Neural cell (in vitro differentiated cells): ENCODE measurements around the gene GDPD5. TPM values are rescaled to one million over a fixed set of nuclear protein-coding genes. Genes with fewer than 3 reads are reported as not detected.

Experiments used
- H2AFZ ChIP-seq: fragments of 200-600, 300-800 bp; sonication (generic), shearing (Covaris generic); 2 replicates; pipeline ENCODE4 v1.6.0; 2014; ENCODE audit warnings: low read depth, mild to moderate bottlenecking, antibody characterized with exemption, low read length, moderate library complexity
- H3F3A ChIP-seq: fragments of 200-600 bp; shearing (Covaris generic); 2 replicates; pipeline ENCODE4 v1.6.1; 2016; ENCODE audit warnings: mild to moderate bottlenecking, moderate library complexity, mixed read lengths, antibody characterized with exemption, low read length; ENCODE audit not compliant: insufficient read depth, poor library complexity, severe bottlenecking
- H3K27ac ChIP-seq: fragments of 200-600, 300-800 bp; sonication (generic), shearing (Covaris generic); 2 replicates; pipeline ENCODE4 v1.5.1; 2014; ENCODE audit warnings: mild to moderate bottlenecking, low read length, moderate library complexity
- H3K27me3 ChIP-seq: fragments of 300-800, 200-600 bp; sonication (generic), shearing (Covaris generic); 2 replicates; pipeline ENCODE4 v1.6.0; 2014; ENCODE audit warnings: mild to moderate bottlenecking, low read depth, low read length, moderate library complexity; ENCODE audit not compliant: insufficient read depth
- H3K36me3 ChIP-seq: fragments of 300-800, 200-600 bp; sonication (generic), shearing (Covaris generic); 2 replicates; pipeline ENCODE4 v1.5.1; 2014; ENCODE audit warnings: mild to moderate bottlenecking, antibody characterized with exemption, low read length, moderate library complexity; ENCODE audit not compliant: insufficient read depth
- H3K4me2 ChIP-seq: fragments of 300-800, 200-600 bp; sonication (generic), shearing (Covaris generic); 2 replicates; pipeline ENCODE4 v1.6.0; 2014; ENCODE audit warnings: mild to moderate bottlenecking, low read length
- H3K4me3 ChIP-seq: fragments of 300-800, 200-600 bp; sonication (generic), shearing (Covaris generic); 2 replicates; pipeline ENCODE4 v1.5.1; 2014; ENCODE audit warnings: mild to moderate bottlenecking, low read length, moderate library complexity
- H3K79me2 ChIP-seq: fragments of 200-600 bp; shearing (Covaris generic); replicated peaks from 2 replicates; pipeline ENCODE4 v1.6.0; 2014; ENCODE audit warnings: mild to moderate bottlenecking, low read length, moderate library complexity; ENCODE audit not compliant: insufficient read depth
- H3K9ac ChIP-seq: fragments of 300-800, 200-600 bp; sonication (generic), shearing (Covaris generic); 2 replicates; pipeline ENCODE4 v1.6.1; 2016; ENCODE audit warnings: mild to moderate bottlenecking, low read length, mixed read lengths
- H3K9me2 ChIP-seq: fragments of 200-600 bp; shearing (Covaris generic); 2 replicates; pipeline ENCODE4 v1.6.1; 2016; ENCODE audit warnings: mild to moderate bottlenecking, low read length, mixed read lengths; ENCODE audit not compliant: insufficient read depth
- H3K9me3 ChIP-seq: fragments of 200-600, 300-800 bp; sonication (generic), shearing (Covaris generic); 2 replicates; pipeline ENCODE4 v1.6.1; 2016; ENCODE audit warnings: mild to moderate bottlenecking, mixed run types, low read length, moderate library complexity, mixed read lengths
- H4K20me1 ChIP-seq: fragments of 200-600 bp; shearing (Covaris generic); 2 replicates; pipeline ENCODE4 v1.6.1; 2016; ENCODE audit warnings: mild to moderate bottlenecking, mixed run types; ENCODE audit not compliant: insufficient read depth
- CTCF ChIP-seq: fragments of 450-650 bp; IDR thresholded peaks from 2 replicates; pipeline ENCODE4 v1.5.1; 2014; ENCODE audit warnings: antibody characterized with exemption, mild to moderate bottlenecking, moderate library complexity; ENCODE audit not compliant: poor library complexity, severe bottlenecking
- EP300 ChIP-seq: fragments of 450-650 bp; conservative IDR thresholded peaks from 2 replicates; pipeline ENCODE4 v1.6.1; 2014; ENCODE audit warnings: antibody characterized with exemption, mild to moderate bottlenecking, moderate library complexity; ENCODE audit not compliant: poor library complexity, severe bottlenecking
- EZH2 ChIP-seq: fragments of 200-600, 300-800 bp; shearing (Covaris generic), sonication (generic); IDR thresholded peaks from 2 replicates; pipeline ENCODE4 v1.6.1; 2014; ENCODE audit warnings: antibody characterized with exemption, low read length, borderline replicate concordance, mild to moderate bottlenecking; ENCODE audit not compliant: insufficient read depth, poor library complexity, severe bottlenecking
- MXI1 ChIP-seq: fragments of 450-650 bp; conservative IDR thresholded peaks from 2 replicates; pipeline ENCODE4 v1.6.1; 2014; ENCODE audit warnings: antibody characterized with exemption, mild to moderate bottlenecking; ENCODE audit not compliant: poor library complexity, severe bottlenecking
- POLR2AphosphoS5 ChIP-seq: IDR thresholded peaks from 2 replicates; pipeline ENCODE4 v1.6.1; 2012
- RAD21 ChIP-seq: fragments of 450-650 bp; conservative IDR thresholded peaks from 2 replicates; pipeline ENCODE4 v1.6.1; 2014; ENCODE audit warnings: antibody characterized with exemption, mild to moderate bottlenecking, moderate library complexity
- REST ChIP-seq: IDR thresholded peaks from 2 replicates; pipeline ENCODE4 v1.6.1; 2012; ENCODE audit warnings: borderline replicate concordance
- SMC3 ChIP-seq: fragments of 450-650 bp; conservative IDR thresholded peaks from 2 replicates; pipeline ENCODE4 v1.6.1; 2014; ENCODE audit warnings: antibody characterized with exemption, mild to moderate bottlenecking, moderate library complexity; ENCODE audit not compliant: poor library complexity
- TAF1 ChIP-seq: IDR thresholded peaks from 2 replicates; pipeline ENCODE4 v1.6.1; 2012; ENCODE audit warnings: low read depth
- polyA plus RNA-seq: library from polyadenylated mRNA; depleted of rRNA; stranded (reverse); fragments of >200 nt; gene quantifications from 2 replicates; pipeline ENCODE4 v1.2.3, GENCODE V29; 2014

Gene GDPD5
- polyA plus RNA-seq, 1 donor from 2014 or later: 19.2 TPM

- Histone ChIP-seq H3K9me2 (no peaks in the 10 kb centered on the region), H3K36me3 (no peaks in the 10 kb centered on the region), H3K4me2 (no peak overlapping the region), H3K4me3 (no peak overlapping the region), H3F3A (no peaks in the 10 kb centered on the region), H3K9me3 (no peaks in the 10 kb centered on the region), H3K27ac (no peak overlapping the region), H2AFZ (no peak overlapping the region), H4K20me1 (no peaks in the 10 kb centered on the region), H3K9ac (no peak overlapping the region), H3K27me3 (no peaks in the 10 kb centered on the region), H3K79me2 (no peaks in the 10 kb centered on the region)
- TF ChIP-seq TAF1: no peak
- no peak for TF ChIP-seq EZH2
- no peak for TF ChIP-seq REST
- no peak for TF ChIP-seq POLR2AphosphoS5
- no peak for TF ChIP-seq RAD21
- TF ChIP-seq EP300: no peak
- TF ChIP-seq CTCF: no peak
- no peak for TF ChIP-seq MXI1
- no peak for TF ChIP-seq SMC3
These were observed 16.3 kb upstream of the GDPD5 start for GRCh38 chr11:75542088-75542438.

DNA sequence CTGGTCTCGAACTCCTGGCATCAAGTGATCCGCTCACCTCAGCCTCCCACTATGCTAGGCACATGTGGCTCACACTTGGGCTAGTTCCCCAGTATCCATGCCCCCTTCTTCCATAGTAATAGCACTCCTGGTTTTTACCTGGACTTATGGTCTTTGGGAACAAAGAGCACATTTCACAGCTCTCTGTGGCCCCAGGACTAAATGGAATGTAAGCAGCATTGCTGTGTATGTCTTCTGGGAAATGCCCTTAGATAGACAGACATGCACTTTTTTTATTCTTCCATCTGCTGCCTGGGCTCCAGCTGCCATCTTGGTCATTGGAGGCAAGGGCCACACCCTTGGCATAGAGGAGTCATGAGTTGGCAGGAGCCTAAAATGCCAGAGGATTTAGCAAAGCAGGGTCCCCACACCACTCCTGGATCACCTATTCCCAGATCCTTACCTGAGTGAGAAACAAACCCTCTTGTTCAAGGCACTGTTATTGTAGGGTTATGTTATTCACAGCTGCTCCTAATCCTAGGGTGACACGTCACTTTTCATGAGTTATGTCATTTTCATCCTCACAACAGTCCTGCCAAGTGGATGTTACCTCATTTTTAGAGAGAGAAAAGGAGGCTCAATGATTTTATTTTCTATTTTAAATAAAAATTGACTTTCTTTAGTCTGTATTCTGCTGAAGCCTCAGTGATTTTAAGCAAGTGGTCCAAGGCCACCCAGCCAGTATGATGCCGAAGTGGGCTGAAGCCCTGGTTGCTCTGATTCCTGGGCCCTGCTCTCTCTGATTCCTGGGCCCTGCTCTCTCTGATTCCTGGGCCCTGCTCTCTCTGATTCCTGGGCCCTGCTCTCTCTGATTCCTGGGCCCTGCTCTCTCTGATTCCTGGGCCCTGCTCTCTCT is 15.7 kb upstream of the GDPD5 start:
- Histone ChIP-seq H3K36me3 (no peaks in the 10 kb centered on the region), H3K79me2 (no peaks in the 10 kb centered on the region), H3K27me3 (no peaks in the 10 kb centered on the region), H3K4me2 (no peak overlapping the region), H4K20me1 (no peaks in the 10 kb centered on the region), H3K27ac (no peak overlapping the region), H3K4me3 (no peak overlapping the region), H3K9me3 (no peaks in the 10 kb centered on the region), H2AFZ (no peak overlapping the region), H3K9ac (no peak overlapping the region), H3K9me2 (no peaks in the 10 kb centered on the region), H3F3A (no peaks in the 10 kb centered on the region)
- TF ChIP-seq RAD21 (no peak), POLR2AphosphoS5 (no peak), CTCF (no peak), MXI1 (no peak), TAF1 (no peak), SMC3 (no peak), REST (no peak), EZH2 (no peak), EP300 (no peak)
